HepG2 (cell line): ENCODE data around the gene MXRA7. TPM values are rescaled to one million over a fixed set of nuclear protein-coding genes. Genes with fewer than 3 reads are reported as not detected.
A peak's percentile ranks its signal among the peaks of the same experiment; 100 is the strongest.

Source experiments
- AHR ChIP-seq: IDR thresholded peaks from 2 replicates; pipeline ENCODE4 v1.6.1; 2018; ENCODE audit warnings: missing genetic modification reagents, missing compliant biosample characterization
- FOXO1 ChIP-seq: sonication (generic); formaldehyde crosslinking; IDR thresholded peaks from 2 replicates; pipeline ENCODE4 v1.4.0; 2020; ENCODE audit warnings: missing genetic modification reagents
- GATA4 ChIP-seq: sonication (generic); IDR thresholded peaks from 2 replicates; pipeline ENCODE4 v1.6.1; 2016; ENCODE audit warnings: antibody characterized with exemption, low read depth, borderline replicate concordance
- HDAC2 ChIP-seq: sonication (generic); formaldehyde crosslinking; IDR thresholded peaks from 2 replicates; pipeline ENCODE4 v1.4.0; 2020; ENCODE audit warnings: missing genetic modification reagents
- HNF1B ChIP-seq: sonication (generic); formaldehyde crosslinking; IDR thresholded peaks from 2 replicates; pipeline ENCODE4 v1.5.1; 2020; ENCODE audit warnings: mild to moderate bottlenecking, moderate library complexity, missing genetic modification reagents
- IKZF1 ChIP-seq: fragments of 450-650 bp; IDR thresholded peaks from 2 replicates; pipeline ENCODE4 v1.7.1; 2016
- KLF15 ChIP-seq: sonication (generic); formaldehyde crosslinking; IDR thresholded peaks from 2 replicates; pipeline ENCODE4 v1.8.1; 2023; ENCODE audit warnings: borderline replicate concordance, mild to moderate bottlenecking, inconsistent platforms, missing genetic modification reagents, mixed read lengths
- PREB ChIP-seq: sonication (generic); formaldehyde crosslinking; IDR thresholded peaks from 2 replicates; pipeline ENCODE4 v1.4.0; 2020; ENCODE audit warnings: missing genetic modification reagents
- RAD21 ChIP-seq: fragments of 450-650 bp; formaldehyde crosslinking; IDR thresholded peaks from 2 replicates; pipeline ENCODE4 v1.5.0; 2020; ENCODE audit warnings: mild to moderate bottlenecking
- REST ChIP-seq, 2 experiments: IDR thresholded peaks; 2 replicates each; pipeline ENCODE4 v1.6.1; 2011 to 2012; ENCODE audit warnings: low read length in 2 of 2, borderline replicate concordance in 1 of 2, low read depth in 1 of 2, mild to moderate bottlenecking in 1 of 2, moderate library complexity in 1 of 2
- SNAPC5 ChIP-seq: sonication (generic); formaldehyde crosslinking; IDR thresholded peaks from 2 replicates; pipeline ENCODE4 v1.8.1; 2023; ENCODE audit warnings: mild to moderate bottlenecking, missing genetic modification reagents, borderline replicate concordance
- ZNF513 ChIP-seq: sonication (generic); formaldehyde crosslinking; conservative IDR thresholded peaks from 2 replicates; pipeline ENCODE4 v1.5.0; 2020; ENCODE audit warnings: missing genetic modification reagents
- ZNF598 ChIP-seq: sonication (generic); formaldehyde crosslinking; IDR thresholded peaks from 2 replicates; pipeline ENCODE4 v1.5.1; 2020; ENCODE audit warnings: mild to moderate bottlenecking, missing genetic modification reagents, borderline replicate concordance
- ZNF616 ChIP-seq: sonication (generic); formaldehyde crosslinking; IDR thresholded peaks from 2 replicates; pipeline ENCODE4 v1.5.0; 2020; ENCODE audit warnings: low read depth, mild to moderate bottlenecking, missing genetic modification reagents
- ZNF687 ChIP-seq: sonication (generic); formaldehyde crosslinking; IDR thresholded peaks from 2 replicates; pipeline ENCODE4 v1.5.1; 2020; ENCODE audit warnings: mild to moderate bottlenecking, missing genetic modification reagents, moderate library complexity
- polyA plus RNA-seq, 8 experiments: library from polyadenylated mRNA; depleted of rRNA in 3 of 8; stranded (reverse) in 7 of 8; unstranded in 1 of 8; fragments of >200 nt; fragmentation: Illumina TruSeq in 4 of 8; extraction: Trizol in 4 of 8; gene quantifications; 2 replicates each; pipeline versions ENCODE4 v1.2.1 to v1.2.3, GENCODE V29; 2011 to 2016; ENCODE audit warnings: low read depth in 4 of 8, missing spikeins in 1 of 8, mixed read lengths in 1 of 8; ENCODE audit not compliant: insufficient read depth in 1 of 8
- total RNA-seq, 5 experiments: library from RNA; depleted of rRNA; stranded (reverse); fragments of >200 nt; fragmentation: Illumina TruSeq; extraction: Trizol; gene quantifications; 2 replicates each; pipeline ENCODE4 v1.2.3, GENCODE V29; 2016; ENCODE audit warnings: low read depth in 1 of 5

Gene MXRA7
- total and polyA plus RNA-seq, 2 of the 13 experiments (the other 11 are each of a cell fraction or from before 2014, with no cell fraction given) = 44.8 to 112 TPM

GRCh38 chr17:76681222-76682137 lies 29.3 kb downstream of the MXRA7 start (continued):
- TF ChIP-seq PREB (CRISPR knock-in tag) = no peak
- TF ChIP-seq HDAC2 (CRISPR knock-in tag) = peak; percentile 11; the same call in 1 of the 2 replicates
- no peak for TF ChIP-seq ZNF616 (CRISPR knock-in tag)
- no peak for TF ChIP-seq AHR (CRISPR knock-in tag)
- no peak for TF ChIP-seq ZNF598 (CRISPR knock-in tag)
- peak; percentile 59; the same call in 1 of the 2 replicates for TF ChIP-seq HNF1B (CRISPR knock-in tag)
- peak; percentile 24 for TF ChIP-seq FOXO1 (CRISPR knock-in tag)
- TF ChIP-seq GATA4 = no peak
- TF ChIP-seq SNAPC5 (CRISPR knock-in tag) = no peak
- TF ChIP-seq RAD21 (CRISPR knock-in tag) = peak; percentile 85
- TF ChIP-seq KLF15 (CRISPR knock-in tag) = no peak
- no peak for TF ChIP-seq REST (IDR thresholded peaks at IDR 0.05; ENCODE audit: borderline replicate concordance in 1 of 2, low read depth in 1 of 2, low read length in 2 of 2)
- peak; percentile 43; the same call in 1 of the 2 replicates for TF ChIP-seq ZNF687 (CRISPR knock-in tag)
- no peak for TF ChIP-seq ZNF513
- TF ChIP-seq IKZF1 = no peak
